Measurements from ENCODE around the gene PROSER1.

DNA sequence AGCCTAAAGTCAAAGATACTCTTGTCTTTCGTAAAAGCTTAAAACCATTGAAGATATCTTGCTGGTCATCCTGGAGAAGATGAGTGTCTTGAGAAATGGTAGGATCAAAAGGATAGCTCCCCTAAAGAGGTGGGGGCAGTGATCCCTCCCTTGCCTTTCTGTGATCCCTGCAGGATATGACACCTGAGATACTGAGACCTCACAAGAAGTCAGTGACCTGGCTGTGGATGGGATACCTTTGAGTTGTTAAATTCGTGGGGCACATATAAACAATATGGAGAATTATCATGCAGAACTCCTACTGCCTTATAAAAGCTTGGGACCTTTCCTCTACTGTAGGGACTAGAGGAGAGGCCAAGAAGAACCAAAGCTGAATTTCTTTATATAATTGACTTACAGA lies 68.7 kb downstream of the PROSER1 start:
- TF ChIP-seq, protein P1, sequence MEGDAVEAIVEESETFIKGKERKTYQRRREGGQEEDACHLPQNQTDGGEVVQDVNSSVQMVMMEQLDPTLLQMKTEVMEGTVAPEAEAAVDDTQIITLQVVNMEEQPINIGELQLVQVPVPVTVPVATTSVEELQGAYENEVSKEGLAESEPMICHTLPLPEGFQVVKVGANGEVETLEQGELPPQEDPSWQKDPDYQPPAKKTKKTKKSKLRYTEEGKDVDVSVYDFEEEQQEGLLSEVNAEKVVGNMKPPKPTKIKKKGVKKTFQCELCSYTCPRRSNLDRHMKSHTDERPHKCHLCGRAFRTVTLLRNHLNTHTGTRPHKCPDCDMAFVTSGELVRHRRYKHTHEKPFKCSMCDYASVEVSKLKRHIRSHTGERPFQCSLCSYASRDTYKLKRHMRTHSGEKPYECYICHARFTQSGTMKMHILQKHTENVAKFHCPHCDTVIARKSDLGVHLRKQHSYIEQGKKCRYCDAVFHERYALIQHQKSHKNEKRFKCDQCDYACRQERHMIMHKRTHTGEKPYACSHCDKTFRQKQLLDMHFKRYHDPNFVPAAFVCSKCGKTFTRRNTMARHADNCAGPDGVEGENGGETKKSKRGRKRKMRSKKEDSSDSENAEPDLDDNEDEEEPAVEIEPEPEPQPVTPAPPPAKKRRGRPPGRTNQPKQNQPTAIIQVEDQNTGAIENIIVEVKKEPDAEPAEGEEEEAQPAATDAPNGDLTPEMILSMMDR (IDR thresholded peaks at IDR 0.05), result no peak
- TF ChIP-seq POLR2A (IDR thresholded peaks at IDR 0.05), result no peak

All from thyroid gland (tissue), 4 donors.